SU-DHL-6 (cell line): ENCODE data around the gene GLIPR2.

ENCODE experiments used
- H2AFZ ChIP-seq: fragments of 200-600 bp; sonication (generic); 2 replicates; pipeline ENCODE4 v1.6.1; 2014; ENCODE audit warnings: low read depth, mild to moderate bottlenecking, moderate library complexity, mixed read lengths, antibody characterized with exemption, low read length; ENCODE audit not compliant: severe bottlenecking
- H3F3A ChIP-seq: fragments of 200-600 bp; shearing (Covaris generic); 2 replicates; pipeline ENCODE4 v1.6.0; 2016; ENCODE audit warnings: antibody characterized with exemption, mild to moderate bottlenecking; ENCODE audit not compliant: insufficient read depth
- H3K27ac ChIP-seq: fragments of 200-600 bp; sonication (generic); 2 replicates; pipeline ENCODE4 v1.5.1; 2016; ENCODE audit warnings: low read depth, mild to moderate bottlenecking, low read length, moderate library complexity, mixed read lengths
- H3K27me3 ChIP-seq: fragments of 200-600 bp; sonication (generic), shearing (Covaris generic); 2 replicates; pipeline ENCODE4 v1.6.0; 2014; ENCODE audit warnings: mild to moderate bottlenecking, low read length
- H3K36me3 ChIP-seq: fragments of 200-600 bp; sonication (generic); 2 replicates; pipeline ENCODE4 v1.6.1; 2014; ENCODE audit warnings: mild to moderate bottlenecking, low read length, mixed read lengths
- H3K4me2 ChIP-seq: fragments of 300-600, 200-600 bp; shearing (Covaris generic), sonication (generic); 2 replicates; pipeline ENCODE4 v1.6.0; 2014; ENCODE audit warnings: low read length, low read depth, mild to moderate bottlenecking; ENCODE audit not compliant: poor library complexity, severe bottlenecking
- H3K4me3 ChIP-seq: fragments of 200-600 bp; sonication (generic); 2 replicates; pipeline ENCODE4 v1.5.1; 2014; ENCODE audit warnings: antibody characterized with exemption, low read length, mild to moderate bottlenecking, mixed read lengths; ENCODE audit not compliant: insufficient read depth, poor library complexity, severe bottlenecking
- H3K79me2 ChIP-seq: fragments of 200-600 bp; sonication (generic); 2 replicates; pipeline ENCODE4 v1.6.1; 2014; ENCODE audit warnings: mild to moderate bottlenecking, low read length, moderate library complexity; ENCODE audit not compliant: insufficient read depth
- H3K9ac ChIP-seq: fragments of 200-600 bp; sonication (generic); 2 replicates; pipeline ENCODE4 v1.7.0; 2014; ENCODE audit warnings: mild to moderate bottlenecking, low read length
- H3K9me2 ChIP-seq: fragments of 200-600 bp; sonication (generic); replicated peaks from 2 replicates; pipeline ENCODE4 v1.6.1; 2014; ENCODE audit warnings: low read length; ENCODE audit not compliant: insufficient read depth
- H3K9me3 ChIP-seq: fragments of 200-600 bp; sonication (generic); 2 replicates; pipeline ENCODE4 v1.6.1; 2014; ENCODE audit warnings: low read length, mixed read lengths; ENCODE audit not compliant: insufficient read depth
- H4K20me1 ChIP-seq: fragments of 200-600 bp; sonication (generic); 2 replicates; pipeline ENCODE4 v1.6.1; 2014; ENCODE audit warnings: low read depth, mild to moderate bottlenecking, antibody characterized with exemption, low read length, moderate library complexity, mixed read lengths
- EZH2phosphoT487 ChIP-seq: fragments of 200-600 bp; sonication (generic), shearing (Covaris generic); conservative IDR thresholded peaks from 2 replicates; pipeline ENCODE4 v1.6.1; 2018; ENCODE audit warnings: mild to moderate bottlenecking, antibody characterized with exemption, low read length, moderate library complexity, mixed read lengths
- TF ChIP-seq, protein P1 (sequence below): fragments of 200-600 bp; sonication (generic); IDR thresholded peaks from one replicate; pipeline ENCODE4 v1.5.1; 2017; ENCODE audit warnings: antibody characterized with exemption, mild to moderate bottlenecking, low read length, moderate library complexity; ENCODE audit not compliant: insufficient read depth, poor library complexity, severe bottlenecking

Gene GLIPR2

DNA sequence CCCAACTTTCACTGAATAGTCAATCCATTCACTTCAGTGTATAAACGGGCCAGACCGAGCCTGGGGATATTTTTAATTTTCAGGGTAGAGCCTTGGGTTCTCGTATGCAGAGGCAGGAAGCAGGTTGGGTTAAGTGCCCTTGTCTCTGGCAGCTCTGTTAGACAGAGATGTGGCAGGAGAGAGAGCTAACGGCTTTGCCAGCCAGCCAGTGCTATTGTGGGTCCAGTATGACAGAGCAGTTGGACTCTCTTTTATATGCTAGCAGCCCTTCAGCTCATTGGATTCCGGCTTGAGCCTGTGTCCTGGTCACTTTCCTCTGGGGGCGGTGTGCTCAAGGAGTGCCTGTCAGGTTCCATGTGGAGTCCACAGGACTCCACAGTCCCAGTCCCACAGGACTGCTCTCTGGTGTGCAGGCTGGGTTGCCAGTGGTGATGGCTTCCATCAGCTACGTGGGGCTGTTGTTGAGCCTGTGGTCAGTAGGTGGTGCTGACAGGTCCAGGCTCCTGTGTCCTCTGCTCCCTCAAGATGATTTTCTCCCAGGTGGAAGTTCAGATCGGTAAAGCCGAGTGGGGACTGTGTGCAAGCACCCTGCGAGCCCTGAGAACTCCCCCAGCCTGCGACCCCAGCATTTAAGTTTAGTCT is 68.5 kb downstream of the GLIPR2 start:
- no peak overlapping the region for H3K4me2 ChIP-seq
- peaks cover 65% of the 10 kb centered on the region for H3K79me2 ChIP-seq
- no peak overlapping the region for H3K9ac ChIP-seq
- H3K27ac ChIP-seq: no peak overlapping the region
- H3K4me3 ChIP-seq: no peak overlapping the region
- no peaks in the 10 kb centered on the region for H3K27me3 ChIP-seq
- no peaks in the 10 kb centered on the region; the same call in 1 of the 2 replicates for H3F3A ChIP-seq
- H2AFZ ChIP-seq: no peak overlapping the region
- TF ChIP-seq, protein P1, sequence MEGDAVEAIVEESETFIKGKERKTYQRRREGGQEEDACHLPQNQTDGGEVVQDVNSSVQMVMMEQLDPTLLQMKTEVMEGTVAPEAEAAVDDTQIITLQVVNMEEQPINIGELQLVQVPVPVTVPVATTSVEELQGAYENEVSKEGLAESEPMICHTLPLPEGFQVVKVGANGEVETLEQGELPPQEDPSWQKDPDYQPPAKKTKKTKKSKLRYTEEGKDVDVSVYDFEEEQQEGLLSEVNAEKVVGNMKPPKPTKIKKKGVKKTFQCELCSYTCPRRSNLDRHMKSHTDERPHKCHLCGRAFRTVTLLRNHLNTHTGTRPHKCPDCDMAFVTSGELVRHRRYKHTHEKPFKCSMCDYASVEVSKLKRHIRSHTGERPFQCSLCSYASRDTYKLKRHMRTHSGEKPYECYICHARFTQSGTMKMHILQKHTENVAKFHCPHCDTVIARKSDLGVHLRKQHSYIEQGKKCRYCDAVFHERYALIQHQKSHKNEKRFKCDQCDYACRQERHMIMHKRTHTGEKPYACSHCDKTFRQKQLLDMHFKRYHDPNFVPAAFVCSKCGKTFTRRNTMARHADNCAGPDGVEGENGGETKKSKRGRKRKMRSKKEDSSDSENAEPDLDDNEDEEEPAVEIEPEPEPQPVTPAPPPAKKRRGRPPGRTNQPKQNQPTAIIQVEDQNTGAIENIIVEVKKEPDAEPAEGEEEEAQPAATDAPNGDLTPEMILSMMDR: no peak
- TF ChIP-seq EZH2phosphoT487: no peak
- H3K9me3 ChIP-seq: no peaks in the 10 kb centered on the region
- no peaks in the 10 kb centered on the region for H3K9me2 ChIP-seq
- peaks cover 17% of the 10 kb centered on the region for H4K20me1 ChIP-seq
- H3K36me3 ChIP-seq: peaks cover 65% of the 10 kb centered on the region

DNA sequence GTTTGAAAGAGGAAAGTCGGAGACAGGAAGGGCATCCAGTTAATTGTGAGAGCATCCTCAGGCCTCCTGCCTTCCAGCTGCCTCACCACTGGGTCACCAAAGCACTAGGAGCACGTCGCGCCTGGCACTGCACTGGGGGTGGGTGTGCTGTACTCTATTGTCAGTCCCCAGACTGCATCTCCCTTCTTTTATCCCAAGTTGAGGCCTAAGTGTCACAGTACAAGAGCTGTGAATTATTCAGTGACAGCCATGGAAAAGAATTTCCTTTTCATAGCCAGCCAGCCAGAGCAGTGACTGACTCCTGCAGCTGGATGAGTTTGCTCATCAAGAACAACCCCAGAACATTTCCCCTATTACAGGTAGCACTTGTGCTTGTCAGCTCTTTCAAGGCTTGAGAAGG is 70.5 kb downstream of the GLIPR2 start:
- H4K20me1 ChIP-seq: peaks cover 21% of the 10 kb centered on the region; the same call in 1 of the 2 replicates

DNA sequence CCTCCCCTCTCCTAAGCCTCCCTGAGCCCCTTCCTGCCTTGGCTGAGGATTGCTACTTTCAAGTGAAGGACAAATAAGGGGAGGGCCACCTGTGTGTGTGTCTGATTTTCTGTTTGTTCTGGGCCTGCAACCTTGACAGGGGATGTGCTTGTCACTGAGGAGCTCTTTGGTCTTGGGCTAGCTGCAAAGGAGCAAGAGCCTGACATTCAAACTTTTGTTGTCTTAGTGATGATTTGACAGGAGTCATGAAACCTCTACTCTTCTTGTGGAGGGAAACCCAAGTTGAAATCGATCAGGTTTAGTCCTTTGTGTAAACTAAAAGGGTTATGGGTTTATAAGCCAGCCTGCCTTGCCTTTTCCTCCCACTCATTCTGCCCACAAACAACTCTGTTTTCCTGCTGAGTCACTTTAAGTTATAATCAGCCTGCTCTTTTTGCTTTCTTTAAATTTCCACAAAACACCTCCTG is 71.0 kb downstream of the GLIPR2 start:
- Histone ChIP-seq H3K4me3 (no peak overlapping the region), H3K9me3 (no peaks in the 10 kb centered on the region), H3K9ac (no peak overlapping the region), H3K9me2 (no peaks in the 10 kb centered on the region), H3F3A (peaks cover 7% of the 10 kb centered on the region; the same call in 1 of the 2 replicates), H3K79me2 (peaks cover 82% of the 10 kb centered on the region), H3K27ac (no peak overlapping the region), H3K4me2 (no peak overlapping the region), H3K36me3 (peaks cover 63% of the 10 kb centered on the region), H4K20me1 (peaks cover 21% of the 10 kb centered on the region; the same call in 1 of the 2 replicates), H2AFZ (no peak overlapping the region), H3K27me3 (no peaks in the 10 kb centered on the region)
- TF ChIP-seq EZH2phosphoT487: no peak
- TF ChIP-seq, protein P1: no peak

More for the DNA sequence above, 70.5 kb downstream of the GLIPR2 start:
- Histone ChIP-seq H3K4me2 (no peak overlapping the region), H3K9me3 (no peaks in the 10 kb centered on the region), H3K79me2 (peaks cover 76% of the 10 kb centered on the region), H3F3A (peaks cover 3% of the 10 kb centered on the region; the same call in 1 of the 2 replicates), H2AFZ (no peak overlapping the region), H3K36me3 (peaks cover 64% of the 10 kb centered on the region), H3K27me3 (no peaks in the 10 kb centered on the region), H3K9ac (no peak overlapping the region), H3K27ac (no peak overlapping the region), H3K4me3 (no peak overlapping the region), H3K9me2 (no peaks in the 10 kb centered on the region)
- TF ChIP-seq, protein P1: no peak
- TF ChIP-seq EZH2phosphoT487: no peak
